Mesendoderm (in vitro differentiated cells): ENCODE results near the gene PLEKHA8.

ENCODE experiments used
- DNase-seq: peaks from one replicate; pipeline ENCODE4 v3.0.0; 2013
- H2AK5ac ChIP-seq: 2 replicates; pipeline ENCODE4 v1.6.1; 2013; ENCODE audit warnings: low read length, inconsistent platforms
- H2BK120ac ChIP-seq: 2 replicates; pipeline ENCODE4 v1.6.1; 2013; ENCODE audit warnings: low read depth, mild to moderate bottlenecking, low read length, moderate library complexity, mixed read lengths
- H2BK15ac ChIP-seq: replicated peaks from 2 replicates; pipeline ENCODE4 v1.6.1; 2013; ENCODE audit warnings: low read depth, mild to moderate bottlenecking, moderate library complexity
- H2BK5ac ChIP-seq: 2 replicates; pipeline ENCODE4 v1.6.1; 2013; ENCODE audit warnings: low read length, inconsistent platforms
- H3K18ac ChIP-seq: 2 replicates; pipeline ENCODE4 v1.6.1; 2013; ENCODE audit warnings: mild to moderate bottlenecking, low read length, mixed read lengths
- H3K23ac ChIP-seq: one replicate; pipeline ENCODE4 v1.6.1; 2013; ENCODE audit warnings: low read length
- H3K27ac ChIP-seq: 2 replicates; pipeline ENCODE4 v1.5.1; 2013; ENCODE audit warnings: low read depth, mild to moderate bottlenecking, inconsistent platforms, low read length, moderate library complexity
- H3K27me3 ChIP-seq: 2 replicates; pipeline ENCODE4 v1.6.1; 2013; ENCODE audit warnings: low read length, control low read depth, mild to moderate bottlenecking, inconsistent platforms; ENCODE audit not compliant: insufficient read depth, poor library complexity
- H3K36me3 ChIP-seq: 2 replicates; pipeline ENCODE4 v1.6.1; 2013; ENCODE audit warnings: low read length, inconsistent platforms; ENCODE audit not compliant: control insufficient read depth, insufficient read depth
- H3K4ac ChIP-seq: one replicate; pipeline ENCODE4 v1.6.1; 2013; ENCODE audit warnings: low read depth, mild to moderate bottlenecking, low read length, moderate library complexity
- H3K4me1 ChIP-seq: 2 replicates; pipeline ENCODE4 v1.6.1; 2013; ENCODE audit warnings: low read depth, low read length, inconsistent platforms; ENCODE audit not compliant: control insufficient read depth
- H3K4me2 ChIP-seq: 2 replicates; pipeline ENCODE4 v1.6.1; 2013; ENCODE audit warnings: low read length
- H3K4me3 ChIP-seq: 2 replicates; pipeline ENCODE4 v1.5.1; 2013; ENCODE audit warnings: mild to moderate bottlenecking, low read length
- H3K56ac ChIP-seq: one replicate; pipeline ENCODE4 v1.6.1; 2013; ENCODE audit warnings: low read length
- H3K79me1 ChIP-seq: 2 replicates; pipeline ENCODE4 v1.6.1; 2013; ENCODE audit warnings: low read length, inconsistent platforms
- H3K79me2 ChIP-seq: 2 replicates; pipeline ENCODE4 v1.6.1; 2013; ENCODE audit warnings: mild to moderate bottlenecking, low read length; ENCODE audit not compliant: control insufficient read depth, insufficient read depth
- H3K9ac ChIP-seq: 2 replicates; pipeline ENCODE4 v1.6.1; 2013; ENCODE audit warnings: low read length, inconsistent platforms
- H4K5ac ChIP-seq: one replicate; pipeline ENCODE4 v1.6.1; 2013; ENCODE audit warnings: low read length
- H4K8ac ChIP-seq: one replicate; pipeline ENCODE4 v1.6.1; 2013; ENCODE audit warnings: low read depth, mild to moderate bottlenecking, control low read depth, low read length, moderate library complexity
- WGBS: extraction: QIAGEN DNeasy Blood & Tissue Kit; methylation state at CpG from one replicate; pipeline ENCODE4 v1.1.7; 2013; ENCODE audit warnings: low lambda C conversion rate, missing lambda C conversion rate; ENCODE audit not compliant: insufficient coverage; ENCODE audit errors: extremely low coverage; 5-methylcytosine and 5-hydroxymethylcytosine counted together

PLEKHA8 gene

DNA sequence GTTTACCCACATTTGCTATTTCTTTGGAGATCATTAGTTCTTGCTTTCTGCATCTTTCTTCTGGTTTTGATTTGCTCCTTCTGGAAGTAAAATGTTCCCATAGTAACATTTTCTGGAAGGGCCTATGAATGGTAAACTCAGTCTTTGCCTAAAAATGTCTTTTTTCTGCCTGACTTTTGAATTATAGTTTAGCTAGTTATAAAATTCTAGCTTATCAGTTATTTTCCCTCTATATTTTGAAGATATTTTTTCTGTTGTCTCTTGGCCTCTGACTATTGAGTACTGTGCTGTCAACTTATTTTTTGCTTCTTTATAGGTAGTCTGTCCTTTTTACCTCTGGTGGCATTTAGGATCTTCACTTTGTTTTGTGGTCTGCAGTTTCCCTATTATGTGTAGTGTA is 84.9 kb downstream of the PLEKHA8 start:
- Histone ChIP-seq H3K4me3 (no peak overlapping the region), H3K79me2 (no peaks in the 10 kb centered on the region), H3K23ac (no peak overlapping the region), H3K79me1 (no peaks in the 10 kb centered on the region), H3K36me3 (no peaks in the 10 kb centered on the region), H4K8ac (no peak overlapping the region), H2AK5ac (no peak overlapping the region), H4K5ac (no peak overlapping the region), H3K4me2 (no peak overlapping the region), H3K27me3 (no peaks in the 10 kb centered on the region), H2BK15ac (no peak overlapping the region), H3K4me1 (no peaks in the 10 kb centered on the region), H3K56ac (no peak overlapping the region), H3K4ac (no peak overlapping the region), H3K9ac (no peak overlapping the region), H2BK120ac (no peak overlapping the region), H2BK5ac (no peak overlapping the region), H3K18ac (no peak overlapping the region), H3K27ac (no peak overlapping the region)
- DNase-seq = no peak

DNA sequence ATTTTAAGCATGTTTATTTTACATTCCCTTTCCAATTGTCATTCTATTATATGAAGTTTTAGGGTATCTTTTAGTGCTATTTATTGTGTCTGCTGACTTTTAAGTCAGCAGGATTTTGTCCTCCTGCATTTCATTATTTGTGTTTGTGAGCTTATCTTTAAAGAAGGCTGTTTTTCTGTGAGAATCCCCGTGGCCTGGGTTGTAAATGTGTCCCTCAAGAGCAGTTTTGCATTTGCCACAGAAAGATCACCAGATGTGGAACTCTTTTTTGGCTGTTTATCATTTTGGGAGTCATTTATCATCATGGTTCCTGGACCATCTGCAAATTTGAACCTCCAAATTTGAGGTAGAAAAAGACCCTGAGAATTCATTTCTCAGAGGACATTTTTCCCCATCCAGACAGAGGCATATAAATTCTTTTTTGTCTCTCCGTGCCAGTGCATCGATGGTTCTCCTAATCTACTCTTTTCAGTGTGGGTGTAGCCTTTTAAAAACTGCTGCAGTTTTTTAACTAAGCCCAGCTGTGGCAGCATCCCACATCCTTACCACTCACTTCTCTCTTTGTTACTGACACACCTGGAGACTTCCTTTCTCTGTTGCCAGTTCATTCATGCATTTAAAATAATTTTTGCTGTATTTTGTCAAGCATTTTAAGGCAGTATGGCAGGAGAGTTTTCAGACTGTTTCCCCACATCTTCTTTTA is 86.5 kb downstream of the PLEKHA8 start:
- no peak overlapping the region for H2AK5ac ChIP-seq
- no peak overlapping the region for H3K27ac ChIP-seq
- no peak overlapping the region for H3K4ac ChIP-seq
- H3K4me1 ChIP-seq = no peaks in the 10 kb centered on the region
- H4K5ac ChIP-seq = no peak overlapping the region
- no peak overlapping the region for H2BK120ac ChIP-seq
- no peak overlapping the region for H3K23ac ChIP-seq
- no peaks in the 10 kb centered on the region for H3K36me3 ChIP-seq
- no peaks in the 10 kb centered on the region for H3K79me1 ChIP-seq
- no peak overlapping the region for H3K4me3 ChIP-seq
- no CpG with 5 or more reads among the region's 3 CpGs for WGBS
- H3K9ac ChIP-seq = no peak overlapping the region
- H3K4me2 ChIP-seq = no peak overlapping the region
- H2BK5ac ChIP-seq = no peak overlapping the region
- H3K56ac ChIP-seq = no peak overlapping the region
- H4K8ac ChIP-seq = no peak overlapping the region
- no peak for DNase-seq
- no peaks in the 10 kb centered on the region for H3K27me3 ChIP-seq
- H2BK15ac ChIP-seq = no peak overlapping the region
- H3K79me2 ChIP-seq = no peaks in the 10 kb centered on the region
- H3K18ac ChIP-seq = no peak overlapping the region

DNA sequence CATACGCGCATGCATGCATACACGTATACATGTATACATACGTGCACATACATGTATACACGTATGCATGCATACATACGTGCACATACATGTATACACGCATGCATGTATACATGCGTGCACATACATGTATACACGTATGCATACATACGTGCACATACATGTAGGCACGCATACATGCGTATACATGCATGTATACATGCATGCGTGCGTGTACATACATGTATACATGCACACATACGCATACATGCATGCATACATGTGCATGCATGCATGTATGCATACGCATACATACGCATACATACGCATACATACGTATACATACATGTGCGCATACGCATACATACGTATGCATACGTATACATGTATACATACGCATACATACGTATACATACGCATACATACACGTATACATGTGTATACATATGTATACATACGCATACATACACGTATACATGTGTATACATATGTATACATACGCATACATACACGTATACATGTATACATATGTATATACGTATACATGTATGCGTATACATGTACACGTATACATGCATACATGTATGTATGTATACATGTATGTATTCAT is 87.6 kb downstream of the PLEKHA8 start:
- no peak overlapping the region for H3K9ac ChIP-seq
- peak; percentile 14 for DNase-seq
- no peak overlapping the region for H4K5ac ChIP-seq
- no peak overlapping the region for H2AK5ac ChIP-seq
- WGBS = no CpG with 5 or more reads among the region's 34 CpGs
- no peak overlapping the region for H3K27ac ChIP-seq
- H3K36me3 ChIP-seq = no peaks in the 10 kb centered on the region
- H2BK5ac ChIP-seq = no peak overlapping the region
- H2BK120ac ChIP-seq = no peak overlapping the region
- no peaks in the 10 kb centered on the region for H3K27me3 ChIP-seq
- H3K56ac ChIP-seq = no peak overlapping the region
- H3K4me3 ChIP-seq = no peak overlapping the region
- no peak overlapping the region for H3K23ac ChIP-seq
- H3K4me1 ChIP-seq = no peaks in the 10 kb centered on the region
- H3K4ac ChIP-seq = no peak overlapping the region
- H3K79me2 ChIP-seq = no peaks in the 10 kb centered on the region
- no peaks in the 10 kb centered on the region for H3K79me1 ChIP-seq
- no peak overlapping the region for H3K18ac ChIP-seq
- H2BK15ac ChIP-seq = no peak overlapping the region
- no peak overlapping the region for H3K4me2 ChIP-seq
- no peak overlapping the region for H4K8ac ChIP-seq

DNA sequence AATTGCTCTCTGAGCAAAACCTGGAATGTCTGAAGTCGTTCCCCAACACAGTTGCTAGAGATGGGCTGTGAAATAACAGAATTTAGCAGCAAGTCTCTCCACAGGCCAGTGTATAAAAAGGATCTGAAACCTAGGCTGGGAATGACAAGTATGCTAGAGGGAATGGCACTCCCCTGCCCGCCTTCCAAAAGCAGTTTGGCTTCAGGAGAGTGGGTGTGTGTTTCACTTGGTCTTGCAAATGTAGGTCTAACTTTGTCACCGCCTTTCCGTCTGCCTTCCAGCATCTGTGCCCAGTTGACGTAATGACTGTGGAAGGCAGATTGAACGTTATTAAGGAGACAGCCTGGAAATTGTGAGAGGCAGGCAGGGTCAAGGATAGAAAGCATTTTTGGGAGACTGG is 88.6 kb downstream of the PLEKHA8 start:
- peak; percentile 62 for DNase-seq
- WGBS = no CpG with 5 or more reads among the region's 6 CpGs
- no peaks in the 10 kb centered on the region for H3K79me2 ChIP-seq

DNA sequence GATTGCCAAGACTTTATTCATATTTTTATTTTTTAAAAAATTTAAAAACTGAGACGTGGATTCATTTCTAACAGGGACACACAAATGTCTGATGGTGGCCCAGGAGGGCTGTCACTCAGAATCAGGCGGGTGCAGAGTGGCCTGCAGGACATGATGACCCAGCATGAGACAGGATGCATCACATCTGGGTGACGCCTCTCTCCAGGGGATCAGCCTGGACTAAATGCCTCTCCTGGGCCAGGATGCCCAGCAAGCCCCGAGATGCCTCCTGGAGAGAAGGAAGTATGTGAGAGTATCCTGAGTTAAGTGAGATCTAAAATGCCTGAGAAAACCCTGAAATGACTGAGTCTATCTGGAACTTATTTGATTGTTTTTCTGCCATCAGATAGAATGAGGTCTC is 89.7 kb downstream of the PLEKHA8 start:
- no peaks in the 10 kb centered on the region for H3K36me3 ChIP-seq
- H3K56ac ChIP-seq = no peak overlapping the region
- no peak overlapping the region for H3K4me2 ChIP-seq
- no peak overlapping the region for H3K27ac ChIP-seq
- no peak for DNase-seq
- no peak overlapping the region for H2BK120ac ChIP-seq
- no peak overlapping the region for H2BK15ac ChIP-seq
- H3K18ac ChIP-seq = no peak overlapping the region
- no CpG with 5 or more reads among the region's 4 CpGs for WGBS
- H4K5ac ChIP-seq = no peak overlapping the region
- H4K8ac ChIP-seq = no peak overlapping the region
- H3K79me1 ChIP-seq = no peaks in the 10 kb centered on the region
- no peaks in the 10 kb centered on the region for H3K27me3 ChIP-seq
- H3K23ac ChIP-seq = no peak overlapping the region
- H3K79me2 ChIP-seq = no peaks in the 10 kb centered on the region
- no peak overlapping the region for H2AK5ac ChIP-seq
- no peak overlapping the region for H3K9ac ChIP-seq
- H3K4ac ChIP-seq = no peak overlapping the region
- no peaks in the 10 kb centered on the region for H3K4me1 ChIP-seq
- H3K4me3 ChIP-seq = no peak overlapping the region
- H2BK5ac ChIP-seq = no peak overlapping the region

More for the DNA sequence above, 88.6 kb downstream of the PLEKHA8 start:
- Histone ChIP-seq H3K79me1 (no peaks in the 10 kb centered on the region), H2BK5ac (no peak overlapping the region), H3K27me3 (no peaks in the 10 kb centered on the region), H3K27ac (no peak overlapping the region), H4K8ac (no peak overlapping the region), H2AK5ac (no peak overlapping the region), H2BK120ac (no peak overlapping the region), H3K36me3 (no peaks in the 10 kb centered on the region), H3K9ac (no peak overlapping the region), H3K4me2 (no peak overlapping the region), H2BK15ac (no peak overlapping the region), H3K18ac (no peak overlapping the region), H4K5ac (no peak overlapping the region), H3K4ac (no peak overlapping the region), H3K4me3 (no peak overlapping the region), H3K4me1 (no peaks in the 10 kb centered on the region), H3K56ac (no peak overlapping the region), H3K23ac (no peak overlapping the region)
